Uterus (tissue), 4 donors: Measurements from ENCODE around the gene RAPGEFL1. TPM values are rescaled to one million over a fixed set of nuclear protein-coding genes. Genes with fewer than 3 reads are reported as not detected.
A peak's percentile ranks its signal among the peaks of the same experiment; 100 is the strongest.

ENCODE experiments used
- DNase-seq, 2 donors: peaks; one replicate each; pipeline ENCODE4 v3.0.0-alpha.2; 2019 to 2020
- H3K27ac ChIP-seq, 2 donors: fragments of 200-600 bp; sonication (generic); 1 replicate in 1 of 2; 2 replicates in 1 of 2; pipeline ENCODE4 v1.5.1; 2016 to 2018
- H3K27me3 ChIP-seq, 2 donors: fragments of 200-600 bp; sonication (generic); one replicate each; pipeline ENCODE4 v1.5.1; 2018 to 2019; ENCODE audit warnings: control low read depth in 1 of 2
- H3K36me3 ChIP-seq, 2 donors: fragments of 200-600 bp; sonication (generic); one replicate each; pipeline ENCODE4 v1.5.1; 2019; ENCODE audit warnings: control low read depth in 1 of 2
- H3K4me1 ChIP-seq, 2 donors: fragments of 200-600 bp; sonication (generic); one replicate each; pipeline ENCODE4 v1.5.1; 2018 to 2019; ENCODE audit warnings: control low read depth in 1 of 2
- H3K4me3 ChIP-seq, 2 donors: fragments of 200-600 bp; sonication (generic); 1 replicate in 1 of 2; 2 replicates in 1 of 2; pipeline ENCODE4 v1.5.1; 2018 to 2019; ENCODE audit warnings: mild to moderate bottlenecking in 1 of 2
- H3K9me3 ChIP-seq, 2 donors: fragments of 200-600 bp; sonication (generic); one replicate each; pipeline ENCODE4 v1.5.1; 2019; ENCODE audit warnings: control low read depth in 1 of 2
- POLR2A ChIP-seq, 2 donors: fragments of 450-650 bp; IDR thresholded peaks; one replicate each; pipeline ENCODE4 v1.6.1; 2016; ENCODE audit warnings: antibody characterized with exemption in 2 of 2, mild to moderate bottlenecking in 1 of 2, moderate library complexity in 1 of 2
- intact Hi-C: fragments of 100-400 bp; cut with DNase I; formaldehyde crosslinking; loops from one replicate; pipeline ENCODE4 v1.15.1; 2023; ENCODE audit warnings: low total_unique reads
- total RNA-seq, 4 donors: library from RNA; depleted of rRNA in 3 of 4; stranded (reverse); fragments of >200 nt in 3 of 4; gene quantifications; one replicate each; pipeline versions ENCODE4 v1.1.0 to v1.2.4, GENCODE V29; 2014 to 2023
- TF ChIP-seq, protein P1 (sequence below), 4 experiments: fragments of 200-600 bp in 2 of 4; fragments of 450-650 bp in 2 of 4; sonication (generic) in 2 of 4; IDR thresholded peaks; one replicate each; pipeline ENCODE4 v1.5.1; 2016 to 2019; ENCODE audit warnings: antibody characterized with exemption in 4 of 4, mild to moderate bottlenecking in 2 of 4, moderate library complexity in 1 of 4
- donor health status: DM: yes; HTN: yes; CAD: no.

The RAPGEFL1 gene
- total RNA-seq, 4 donors from 2014 or later: 0.29 to 21.5 (median 2.0) TPM

DNA sequence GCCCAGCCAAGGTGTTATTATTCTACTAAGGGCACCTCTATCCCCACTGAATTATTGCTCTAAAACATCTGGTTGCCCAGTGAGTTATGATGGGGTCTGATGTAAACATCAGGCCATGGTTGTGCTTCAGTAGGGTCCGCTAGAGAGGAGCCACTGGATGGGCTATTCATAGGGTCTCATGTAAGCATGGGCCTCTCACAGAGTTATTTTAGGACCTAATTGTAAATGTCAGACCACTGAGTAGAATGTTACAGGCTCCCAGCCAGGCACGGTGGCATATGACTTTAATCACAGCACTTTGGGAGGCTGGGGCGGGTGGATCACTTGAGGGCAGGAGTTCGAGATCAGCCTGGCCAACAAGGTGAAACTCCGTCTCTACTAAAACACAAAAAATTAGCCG, 5.3 kb downstream of the RAPGEFL1 start:
- H3K36me3 ChIP-seq: no peaks in the 10 kb centered on the region
- intact Hi-C loops: no loop called here

DNA sequence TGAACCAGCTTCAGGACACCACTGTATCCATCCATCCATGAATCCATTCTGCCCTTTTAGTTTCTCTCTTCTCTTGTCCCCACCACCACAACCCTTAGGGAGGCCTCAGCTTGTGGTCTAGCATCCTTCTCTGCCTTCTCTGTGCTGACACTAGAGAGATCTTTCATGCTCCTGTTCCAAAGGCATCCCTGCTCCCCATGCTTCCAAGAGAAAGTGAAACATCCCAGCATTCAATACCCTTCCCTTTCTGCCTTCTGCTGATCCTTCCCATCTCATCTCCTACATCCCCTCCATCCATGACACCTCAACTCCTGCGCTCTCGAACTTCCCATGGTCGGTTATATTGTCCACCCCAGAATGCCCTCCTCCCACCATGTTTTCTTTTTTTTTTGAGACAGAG, 10.0 kb downstream of the RAPGEFL1 start:
- intact Hi-C loops: no loop called here
- Histone ChIP-seq H3K4me3 (no peak overlapping the region), H3K36me3 (no peaks in the 10 kb centered on the region), H3K9me3 (no peaks in the 10 kb centered on the region), H3K27ac (no peak overlapping the region), H3K4me1 (no peaks in the 10 kb centered on the region), H3K27me3 (no peaks in the 10 kb centered on the region)
- DNase-seq: no peak
- no peak for TF ChIP-seq POLR2A (IDR thresholded peaks at IDR 0.05)
- TF ChIP-seq, protein P1, sequence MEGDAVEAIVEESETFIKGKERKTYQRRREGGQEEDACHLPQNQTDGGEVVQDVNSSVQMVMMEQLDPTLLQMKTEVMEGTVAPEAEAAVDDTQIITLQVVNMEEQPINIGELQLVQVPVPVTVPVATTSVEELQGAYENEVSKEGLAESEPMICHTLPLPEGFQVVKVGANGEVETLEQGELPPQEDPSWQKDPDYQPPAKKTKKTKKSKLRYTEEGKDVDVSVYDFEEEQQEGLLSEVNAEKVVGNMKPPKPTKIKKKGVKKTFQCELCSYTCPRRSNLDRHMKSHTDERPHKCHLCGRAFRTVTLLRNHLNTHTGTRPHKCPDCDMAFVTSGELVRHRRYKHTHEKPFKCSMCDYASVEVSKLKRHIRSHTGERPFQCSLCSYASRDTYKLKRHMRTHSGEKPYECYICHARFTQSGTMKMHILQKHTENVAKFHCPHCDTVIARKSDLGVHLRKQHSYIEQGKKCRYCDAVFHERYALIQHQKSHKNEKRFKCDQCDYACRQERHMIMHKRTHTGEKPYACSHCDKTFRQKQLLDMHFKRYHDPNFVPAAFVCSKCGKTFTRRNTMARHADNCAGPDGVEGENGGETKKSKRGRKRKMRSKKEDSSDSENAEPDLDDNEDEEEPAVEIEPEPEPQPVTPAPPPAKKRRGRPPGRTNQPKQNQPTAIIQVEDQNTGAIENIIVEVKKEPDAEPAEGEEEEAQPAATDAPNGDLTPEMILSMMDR (IDR thresholded peaks at IDR 0.05): no peak

More for the DNA sequence above, 5.3 kb downstream of the RAPGEFL1 start:
- no peaks in the 10 kb centered on the region for H3K9me3 ChIP-seq
- peaks cover 0 to 5% of the 10 kb centered on the region in 2 donors for H3K4me1 ChIP-seq
- no peak for DNase-seq
- H3K27me3 ChIP-seq: no peaks in the 10 kb centered on the region
- no peak overlapping the region for H3K4me3 ChIP-seq
- TF ChIP-seq POLR2A (IDR thresholded peaks at IDR 0.05): no peak
- TF ChIP-seq, protein P1 (IDR thresholded peaks at IDR 0.05): no peak
- H3K27ac ChIP-seq: no peak overlapping the region

DNA sequence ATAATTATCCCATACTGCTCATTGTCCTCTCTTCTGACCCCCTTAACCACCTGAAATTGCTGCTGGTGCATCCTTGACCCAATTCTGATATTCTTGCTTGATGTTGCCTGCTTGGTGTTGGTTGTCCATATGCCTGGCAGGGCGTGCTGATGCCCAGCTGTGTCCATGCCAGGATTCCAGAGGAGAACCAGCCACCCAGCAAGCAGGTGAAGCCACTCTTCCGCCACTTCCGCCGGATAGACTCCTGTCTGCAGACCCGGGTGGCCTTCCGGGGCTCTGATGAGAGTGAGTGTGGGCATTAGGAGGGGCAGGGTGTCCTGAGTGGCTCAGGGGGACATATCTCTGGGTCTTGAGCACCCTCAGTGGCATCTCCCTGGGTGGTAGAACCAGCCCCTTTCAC, 11.4 kb downstream of the RAPGEFL1 start:
- Histone ChIP-seq H3K4me1 (no peaks in the 10 kb centered on the region), H3K4me3 (no peak overlapping the region), H3K27ac (no peak overlapping the region), H3K36me3 (no peaks in the 10 kb centered on the region), H3K27me3 (no peaks in the 10 kb centered on the region), H3K9me3 (no peaks in the 10 kb centered on the region)
- DNase-seq: no peak
- intact Hi-C loops: no loop called here
- TF ChIP-seq, protein P1 (IDR thresholded peaks at IDR 0.05): no peak
- TF ChIP-seq POLR2A (IDR thresholded peaks at IDR 0.05): no peak

DNA sequence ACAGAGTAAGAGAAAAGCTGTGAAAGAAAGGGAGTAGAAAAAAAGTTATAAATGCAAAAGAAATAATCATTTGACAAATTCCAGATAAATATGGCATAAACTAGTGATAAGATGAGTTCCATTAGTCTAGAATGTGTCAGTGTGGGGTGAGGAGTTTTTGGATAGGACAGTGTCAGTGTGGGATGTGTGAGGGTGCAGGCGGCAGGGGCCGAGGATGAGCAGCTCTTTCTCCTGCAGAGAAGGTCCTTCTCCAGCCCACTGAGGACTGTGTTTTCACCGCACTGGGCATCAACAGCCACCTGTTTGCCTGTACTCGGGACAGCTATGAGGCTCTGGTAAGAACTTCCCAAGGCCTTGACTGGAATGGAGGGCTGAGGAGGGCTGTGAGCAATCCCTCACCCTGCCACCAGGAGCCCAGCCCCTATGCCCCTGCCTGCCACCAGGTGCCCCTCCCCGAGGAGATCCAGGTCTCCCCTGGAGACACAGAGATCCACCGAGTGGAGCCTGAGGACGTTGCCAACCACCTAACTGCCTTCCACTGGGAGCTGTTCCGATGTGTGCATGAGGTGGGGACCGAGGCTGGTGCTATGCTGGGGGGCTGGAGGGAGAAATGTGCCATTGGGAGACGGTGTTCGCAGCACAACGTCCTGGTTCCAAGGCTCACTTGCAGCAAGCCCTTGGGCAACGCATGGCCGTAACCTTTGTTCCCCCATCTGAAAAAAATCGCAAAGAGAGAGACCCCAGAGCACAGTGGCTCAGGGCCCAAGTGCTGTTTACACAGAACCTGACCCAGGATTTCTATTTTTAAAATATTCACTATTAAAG, 13.1 kb downstream of the RAPGEFL1 start:
- Histone ChIP-seq H3K27me3 (no peaks in the 10 kb centered on the region), H3K36me3 (no peaks in the 10 kb centered on the region), H3K4me1 (no peaks in the 10 kb centered on the region), H3K4me3 (peak overlapping the region in 1 of 2 donors; percentile 52), H3K27ac (peak overlapping the region; percentile 76 to 85), H3K9me3 (no peaks in the 10 kb centered on the region)
- intact Hi-C loops: no loop called here
- TF ChIP-seq, protein P1 (IDR thresholded peaks at IDR 0.05): peak in 2 of 4 experiments; percentile 14 to 20
- no peak for TF ChIP-seq POLR2A (IDR thresholded peaks at IDR 0.05)
- DNase-seq: no peak
